ENCODE results near the gene PRR5. TPM values are rescaled to one million over a fixed set of nuclear protein-coding genes. Genes with fewer than 3 reads are reported as not detected.

Gene PRR5
- total and polyA plus RNA-seq, 2 donors (not counting 1 experiment from before 2014, with no cell fraction given), result 2.4 to 8.6 TPM

DNA sequence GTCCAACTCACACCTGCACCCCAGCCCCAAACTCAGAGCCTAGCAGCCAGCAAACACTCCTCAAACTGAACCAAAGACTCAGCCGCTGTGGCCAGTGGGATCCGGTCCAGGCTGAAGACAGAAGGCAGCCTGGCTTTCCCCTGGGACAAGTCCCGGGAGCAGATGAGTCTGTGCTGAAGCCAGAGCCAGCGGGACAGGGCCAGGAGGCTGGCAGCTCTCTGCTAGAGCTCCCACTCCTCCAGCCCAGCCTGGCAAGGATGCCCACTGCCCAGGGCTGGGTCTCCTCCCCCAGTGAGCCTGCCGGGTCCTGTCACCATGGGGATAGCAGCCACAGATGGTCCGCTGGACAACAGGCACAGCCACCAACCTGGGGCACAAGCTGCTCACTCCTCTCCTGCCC is 42.9 kb upstream of the PRR5 start:
- H4K20me1 ChIP-seq (ENCODE audit: control insufficient read depth, extremely low read depth, insufficient read depth, low read length), result no peaks in the 10 kb centered on the region
- H3K9ac ChIP-seq (ENCODE audit: insufficient read depth, low read length), result no peak overlapping the region
- no peak overlapping the region for H2AFZ ChIP-seq (ENCODE audit: low read length)
- H3K27ac ChIP-seq (ENCODE audit: insufficient read depth, low read length), result no peak overlapping the region
- TF ChIP-seq CTCF (conservative IDR thresholded peaks at IDR 0.05 in 1 of 2, IDR thresholded peaks at IDR 0.05 in 1 of 2; ENCODE audit: low read depth in 1 of 2, low read length in 2 of 2), result no peak
- TF ChIP-seq EZH2 (IDR thresholded peaks at IDR 0.05; ENCODE audit: low read length, missing control alignments), result peak; percentile 41
- no peaks in the 10 kb centered on the region for H3K79me2 ChIP-seq (ENCODE audit: control insufficient read depth, insufficient read depth, low read length)
- no peaks in the 10 kb centered on the region for H3K9me3 ChIP-seq (ENCODE audit: control insufficient read depth, insufficient read depth, low read depth, low read length)
- H3K4me2 ChIP-seq (ENCODE audit: extremely low read depth, insufficient read depth, low read length), result no peak overlapping the region
- DNase-seq (ENCODE audit: low read depth in 2 of 2), result no peak
- no peaks in the 10 kb centered on the region for H3K36me3 ChIP-seq (ENCODE audit: control insufficient read depth, insufficient read depth, low read length)
- no peak overlapping the region for H3K4me3 ChIP-seq (replicated peaks in 1 of 4; ENCODE audit: control extremely low read depth in 1 of 4, insufficient read depth in 1 of 4, low read depth in 3 of 4, low read length in 4 of 4)
- H3K27me3 ChIP-seq (ENCODE audit: control insufficient read depth, insufficient read depth, low read length), result no peaks in the 10 kb centered on the region
- H3K4me1 ChIP-seq (ENCODE audit: control insufficient read depth, extremely low read depth, insufficient read depth, low read length), result peaks cover 4% of the 10 kb centered on the region

- H3K4me2 ChIP-seq (ENCODE audit: extremely low read depth, insufficient read depth, low read length), result no peak overlapping the region
- H3K27ac ChIP-seq (ENCODE audit: insufficient read depth, low read length), result no peak overlapping the region
- H3K79me2 ChIP-seq (ENCODE audit: control insufficient read depth, insufficient read depth, low read length), result no peaks in the 10 kb centered on the region
- H3K27me3 ChIP-seq (ENCODE audit: control insufficient read depth, insufficient read depth, low read length), result no peaks in the 10 kb centered on the region
- H4K20me1 ChIP-seq (ENCODE audit: control insufficient read depth, extremely low read depth, insufficient read depth, low read length), result no peaks in the 10 kb centered on the region
- no peaks in the 10 kb centered on the region for H3K36me3 ChIP-seq (ENCODE audit: control insufficient read depth, insufficient read depth, low read length)
- peaks cover 6% of the 10 kb centered on the region for H3K4me1 ChIP-seq (ENCODE audit: control insufficient read depth, extremely low read depth, insufficient read depth, low read length)
- no peak overlapping the region for H2AFZ ChIP-seq (ENCODE audit: low read length)
- no peak overlapping the region for H3K4me3 ChIP-seq (replicated peaks in 1 of 4; ENCODE audit: control extremely low read depth in 1 of 4, insufficient read depth in 1 of 4, low read depth in 3 of 4, low read length in 4 of 4)
- no peaks in the 10 kb centered on the region for H3K9me3 ChIP-seq (ENCODE audit: control insufficient read depth, insufficient read depth, low read depth, low read length)
- TF ChIP-seq CTCF (conservative IDR thresholded peaks at IDR 0.05 in 1 of 2, IDR thresholded peaks at IDR 0.05 in 1 of 2; ENCODE audit: low read depth in 1 of 2, low read length in 2 of 2) (no peak), EZH2 (IDR thresholded peaks at IDR 0.05; ENCODE audit: low read length, missing control alignments) (no peak)
- DNase-seq (ENCODE audit: low read depth in 2 of 2), result no peak
- H3K9ac ChIP-seq (ENCODE audit: insufficient read depth, low read length), result no peak overlapping the region
Observed at GRCh38 chr22:44660051-44660830, 41.8 kb upstream of the PRR5 start.

GRCh38 chr22:44661070-44661469 is 40.9 kb upstream of the PRR5 start:
- H3K27me3 ChIP-seq (ENCODE audit: control insufficient read depth, insufficient read depth, low read length), result no peaks in the 10 kb centered on the region
- DNase-seq (ENCODE audit: low read depth in 2 of 2), result peak in 1 of 2 donors; percentile 32
- no peaks in the 10 kb centered on the region for H3K36me3 ChIP-seq (ENCODE audit: control insufficient read depth, insufficient read depth, low read length)
- no peak overlapping the region for H3K4me3 ChIP-seq (replicated peaks in 1 of 4; ENCODE audit: control extremely low read depth in 1 of 4, insufficient read depth in 1 of 4, low read depth in 3 of 4, low read length in 4 of 4)
- no peak overlapping the region for H3K4me2 ChIP-seq (ENCODE audit: extremely low read depth, insufficient read depth, low read length)
- H3K27ac ChIP-seq (ENCODE audit: insufficient read depth, low read length), result no peak overlapping the region
- H3K4me1 ChIP-seq (ENCODE audit: control insufficient read depth, extremely low read depth, insufficient read depth, low read length), result peaks cover 6% of the 10 kb centered on the region
- no peaks in the 10 kb centered on the region for H4K20me1 ChIP-seq (ENCODE audit: control insufficient read depth, extremely low read depth, insufficient read depth, low read length)
- no peaks in the 10 kb centered on the region for H3K9me3 ChIP-seq (ENCODE audit: control insufficient read depth, insufficient read depth, low read depth, low read length)
- no peak overlapping the region for H3K9ac ChIP-seq (ENCODE audit: insufficient read depth, low read length)
- TF ChIP-seq CTCF (conservative IDR thresholded peaks at IDR 0.05 in 1 of 2, IDR thresholded peaks at IDR 0.05 in 1 of 2; ENCODE audit: low read depth in 1 of 2, low read length in 2 of 2) (no peak), EZH2 (IDR thresholded peaks at IDR 0.05; ENCODE audit: low read length, missing control alignments) (no peak)
- H3K79me2 ChIP-seq (ENCODE audit: control insufficient read depth, insufficient read depth, low read length), result no peaks in the 10 kb centered on the region
- no peak overlapping the region for H2AFZ ChIP-seq (ENCODE audit: low read length)
